ENCODE measurements around the gene NAV3. TPM values are rescaled to one million over a fixed set of nuclear protein-coding genes. Genes with fewer than 3 reads are reported as not detected.

Gene NAV3
- total RNA-seq, 2 donors from 2014 or later: not detected

DNA sequence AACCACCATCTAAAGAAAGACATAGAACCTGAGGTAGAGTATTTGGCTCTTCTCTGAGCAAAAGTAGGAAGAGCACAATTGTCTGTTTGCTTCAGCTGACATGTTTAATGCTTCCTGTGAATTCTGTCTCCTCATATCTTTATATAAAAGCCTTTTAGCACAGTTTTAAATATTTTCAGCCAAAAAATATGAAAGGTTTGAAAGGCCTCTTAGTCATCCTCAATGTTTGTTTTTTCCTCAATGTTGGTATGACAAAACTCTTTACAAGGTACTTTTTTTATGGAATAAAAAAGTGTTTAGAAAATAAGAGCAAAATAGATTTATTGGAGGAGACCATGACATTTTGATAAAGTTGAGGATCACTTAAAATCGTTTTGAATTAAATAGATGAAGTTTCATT lies 360.9 kb downstream of the NAV3 start:
- Mint-ChIP-seq H3K36me3 (no peaks in the 10 kb centered on the region), H3K9me3 (peaks cover 17 to 19% of the 10 kb centered on the region in 2 donors), H3K27ac (no peak overlapping the region)
- DNase-seq (ENCODE audit: low spot score in 2 of 2) (no peak), ATAC-seq (no peak)

DNA sequence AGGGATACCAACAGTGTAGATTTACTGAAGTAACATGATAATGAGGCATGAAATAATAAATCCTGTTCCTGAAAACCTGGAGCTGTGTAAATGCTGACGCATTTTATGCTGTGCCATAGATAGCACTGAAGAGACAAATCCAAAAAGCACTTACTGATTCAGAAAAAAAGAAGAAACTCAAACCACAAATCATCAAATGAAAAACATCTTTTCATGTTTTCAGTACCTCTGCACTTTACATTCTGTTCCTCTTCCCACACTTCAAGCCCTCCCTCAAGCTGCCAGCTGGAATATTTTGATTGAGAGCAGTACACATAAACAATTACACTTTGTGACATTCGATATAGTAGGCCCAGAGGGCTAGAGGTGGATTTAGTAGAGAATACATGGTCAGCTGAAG lies 362.3 kb downstream of the NAV3 start:
- Mint-ChIP-seq H3K27ac (no peak overlapping the region), H3K9me3 (peaks cover 17 to 19% of the 10 kb centered on the region in 2 donors)

GRCh38 chr12:78194448-78194847 lies 363.8 kb downstream of the NAV3 start:
- Mint-ChIP-seq H3K9me3 (peaks cover 17 to 19% of the 10 kb centered on the region in 2 donors), H3K36me3 (no peaks in the 10 kb centered on the region), H3K27ac (no peak overlapping the region)
- DNase-seq (ENCODE audit: low spot score in 2 of 2): no peak
- ATAC-seq: no peak

More for the DNA sequence above, 362.3 kb downstream of the NAV3 start:
- ATAC-seq (no peak), DNase-seq (ENCODE audit: low spot score in 2 of 2) (no peak)
- H3K36me3 Mint-ChIP-seq: no peaks in the 10 kb centered on the region

- DNase-seq (ENCODE audit: low spot score in 2 of 2) (no peak), ATAC-seq (no peak)
- H3K27ac Mint-ChIP-seq: no peak overlapping the region
- no peaks in the 10 kb centered on the region for H3K36me3 Mint-ChIP-seq
- H3K9me3 Mint-ChIP-seq: peaks cover 19 to 22% of the 10 kb centered on the region in 2 donors
These were observed 368.2 kb downstream of the NAV3 start for GRCh38 chr12:78198896-78199295.

DNA sequence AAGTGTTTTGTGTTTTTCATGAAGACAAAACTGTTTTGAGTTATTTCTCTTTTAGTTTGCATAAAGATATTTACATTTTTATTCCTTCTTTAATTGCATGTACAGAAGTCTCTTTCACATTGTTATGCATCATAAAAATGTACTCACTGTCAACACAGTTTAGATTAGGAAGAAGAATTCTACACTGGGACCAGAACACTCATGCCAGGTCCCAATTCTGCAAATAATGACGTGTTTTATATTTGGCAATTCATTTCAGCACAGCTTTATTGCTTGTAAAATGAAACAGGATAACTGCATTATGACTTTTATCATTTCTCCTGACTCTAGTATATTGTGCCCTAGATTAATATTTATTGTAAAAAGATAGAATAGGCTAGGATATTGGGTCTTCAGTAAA lies 369.2 kb downstream of the NAV3 start:
- ATAC-seq (no peak), DNase-seq (ENCODE audit: low spot score in 2 of 2) (no peak)
- Mint-ChIP-seq H3K9me3 (peaks cover 10 to 16% of the 10 kb centered on the region in 2 donors), H3K27ac (no peak overlapping the region), H3K36me3 (no peaks in the 10 kb centered on the region)

- H3K36me3 Mint-ChIP-seq: no peaks in the 10 kb centered on the region
- DNase-seq (ENCODE audit: low spot score in 2 of 2) (no peak), ATAC-seq (no peak)
- no peak overlapping the region for H3K27ac Mint-ChIP-seq
- peaks cover 23% of the 10 kb centered on the region in 2 donors for H3K9me3 Mint-ChIP-seq
These were observed 374.2 kb downstream of the NAV3 start for GRCh38 chr12:78204926-78205325.

DNA sequence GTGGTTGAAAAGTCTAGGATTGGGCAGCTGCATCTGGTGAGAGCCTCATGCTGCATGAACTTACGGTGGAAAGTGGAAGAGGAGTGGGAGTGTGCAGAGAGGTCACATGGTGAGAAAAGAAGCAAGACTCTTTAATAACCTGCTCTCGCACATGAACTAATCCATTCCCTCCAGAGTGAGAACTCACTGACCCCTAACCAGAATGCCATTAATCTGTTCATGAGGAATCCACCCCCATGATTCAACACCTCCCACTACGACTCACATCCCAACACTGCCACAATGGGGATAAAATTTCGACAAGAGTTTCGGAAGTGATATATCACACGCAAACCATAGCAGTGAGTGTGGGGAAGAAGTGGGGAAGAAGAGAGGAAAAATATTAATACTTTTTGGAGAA lies 377.4 kb downstream of the NAV3 start:
- H3K36me3 Mint-ChIP-seq: no peaks in the 10 kb centered on the region
- no peak for DNase-seq (ENCODE audit: low spot score in 2 of 2)
- H3K9me3 Mint-ChIP-seq: peaks cover 17 to 19% of the 10 kb centered on the region in 2 donors
- H3K27ac Mint-ChIP-seq: no peak overlapping the region
- ATAC-seq: no peak

DNA sequence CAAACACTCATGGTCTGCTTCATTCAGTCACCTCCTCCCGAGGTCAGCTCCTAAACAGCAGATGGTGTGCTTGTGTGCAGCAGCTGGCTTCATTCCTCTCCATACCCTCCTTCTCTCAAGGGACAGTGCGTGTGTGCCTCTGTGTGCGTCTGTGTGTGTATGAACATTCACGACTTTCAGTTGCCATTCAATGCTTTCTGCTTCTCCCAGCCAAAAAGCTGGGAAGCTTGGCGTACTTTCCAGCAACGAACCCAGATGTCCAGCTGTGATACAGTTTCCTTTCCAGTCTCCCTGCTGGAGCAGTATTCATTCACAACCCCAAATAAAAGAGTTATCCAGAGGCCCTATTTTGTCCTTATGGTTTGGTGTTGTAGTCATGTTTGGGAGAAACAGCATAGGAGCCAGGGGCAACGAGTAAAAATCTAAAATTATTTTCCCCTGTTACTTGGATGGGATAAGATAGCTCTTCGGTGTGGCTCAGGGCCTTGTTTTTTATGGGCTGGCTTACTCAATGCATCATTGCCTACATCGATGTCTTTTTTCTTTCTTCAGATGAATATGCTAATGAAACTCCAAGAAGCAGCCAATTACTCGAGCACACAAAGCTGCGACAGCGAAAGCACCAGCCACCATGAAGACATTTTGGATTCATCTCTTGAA lies 379.3 kb downstream of the NAV3 start:
- Mint-ChIP-seq H3K27ac (no peak overlapping the region), H3K36me3 (no peaks in the 10 kb centered on the region), H3K9me3 (peaks cover 12 to 19% of the 10 kb centered on the region in 2 donors)
- ATAC-seq (no peak), DNase-seq (ENCODE audit: low spot score in 2 of 2) (no peak)

- H3K36me3 Mint-ChIP-seq: no peaks in the 10 kb centered on the region
- peaks cover 12 to 19% of the 10 kb centered on the region in 2 donors for H3K9me3 Mint-ChIP-seq
- no peak for DNase-seq (ENCODE audit: low spot score in 2 of 2)
- H3K27ac Mint-ChIP-seq: no peak overlapping the region
- ATAC-seq: no peak
These were observed 379.8 kb downstream of the NAV3 start for GRCh38 chr12:78210506-78210860.

DNA sequence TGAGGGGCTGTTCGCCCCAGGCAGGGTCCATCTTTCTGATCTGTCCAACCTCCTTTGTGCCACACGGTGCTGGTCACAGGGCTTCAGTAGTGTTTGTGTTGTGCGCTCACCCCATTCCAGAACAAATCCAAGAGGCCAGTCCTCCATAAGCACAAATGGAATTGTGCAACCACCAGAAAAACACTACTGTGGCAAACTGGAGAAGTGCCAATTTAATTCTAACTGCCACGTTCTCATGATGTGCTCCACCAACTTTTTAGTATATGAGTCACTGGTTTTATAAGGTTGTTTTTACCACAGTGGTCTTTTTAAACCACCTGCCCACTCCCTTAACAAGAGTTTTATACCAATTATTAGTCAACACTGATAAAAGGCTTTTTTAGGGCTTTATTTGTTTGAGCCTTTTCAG lies 380.2 kb downstream of the NAV3 start:
- Mint-ChIP-seq H3K36me3 (no peaks in the 10 kb centered on the region), H3K27ac (no peak overlapping the region)
- ATAC-seq: no peak

GRCh38 chr12:78220811-78221210 lies 390.1 kb downstream of the NAV3 start:
- ATAC-seq (no peak), DNase-seq (ENCODE audit: low spot score in 2 of 2) (no peak)
- Mint-ChIP-seq H3K27ac (no peak overlapping the region), H3K9me3 (peaks cover 0 to 12% of the 10 kb centered on the region in 2 donors), H3K36me3 (no peaks in the 10 kb centered on the region)

More for the DNA sequence above, 380.2 kb downstream of the NAV3 start:
- peaks cover 12 to 19% of the 10 kb centered on the region in 2 donors for H3K9me3 Mint-ChIP-seq
- DNase-seq (ENCODE audit: low spot score in 2 of 2): no peak

- Mint-ChIP-seq H3K9me3 (peaks cover 0 to 12% of the 10 kb centered on the region in 2 donors), H3K27ac (no peak overlapping the region), H3K36me3 (no peaks in the 10 kb centered on the region)
- ATAC-seq (no peak), DNase-seq (ENCODE audit: low spot score in 2 of 2) (no peak)
These were observed 393.5 kb downstream of the NAV3 start for GRCh38 chr12:78224154-78224553.

DNA sequence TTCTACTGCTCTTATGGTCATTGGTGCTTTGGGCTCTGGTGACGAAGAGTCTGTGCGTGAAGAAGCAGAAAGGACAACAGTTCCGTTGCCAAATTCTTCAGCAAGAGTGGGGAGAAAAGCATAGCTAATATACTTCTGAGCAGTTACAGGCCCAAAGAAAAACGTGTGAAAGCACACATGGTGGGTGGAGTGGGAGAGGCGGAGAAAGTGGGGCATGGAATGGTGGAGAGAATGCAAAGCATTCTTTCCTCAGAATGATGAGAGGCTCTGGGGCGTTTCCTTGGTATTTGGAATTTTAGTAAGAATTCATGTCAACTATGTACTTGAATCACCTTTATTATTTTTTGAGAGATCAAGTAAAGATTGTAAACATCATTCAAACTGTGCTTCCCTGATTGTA lies 396.1 kb downstream of the NAV3 start:
- Mint-ChIP-seq H3K27ac (no peak overlapping the region), H3K36me3 (peaks cover 0 to 5% of the 10 kb centered on the region in 2 donors), H3K9me3 (peaks cover 0 to 16% of the 10 kb centered on the region in 2 donors)
- DNase-seq (ENCODE audit: low spot score in 2 of 2) (no peak), ATAC-seq (no peak)

GRCh38 chr12:78229591-78230101 lies 399.0 kb downstream of the NAV3 start:
- peaks cover 0 to 5% of the 10 kb centered on the region in 2 donors for H3K36me3 Mint-ChIP-seq
- ATAC-seq (peak in 1 of 2 donors; percentile 53), DNase-seq (ENCODE audit: low spot score in 2 of 2) (peak in 1 of 2 donors; percentile 20)
- H3K9me3 Mint-ChIP-seq: peaks cover 0 to 7% of the 10 kb centered on the region in 2 donors
- H3K27ac Mint-ChIP-seq: no peak overlapping the region

GRCh38 chr12:78232756-78233155 lies 402.1 kb downstream of the NAV3 start:
- ATAC-seq: no peak
- no peak overlapping the region for H3K27ac Mint-ChIP-seq
- peaks cover 0 to 5% of the 10 kb centered on the region in 2 donors for H3K36me3 Mint-ChIP-seq
- peaks cover 0 to 11% of the 10 kb centered on the region in 2 donors for H3K9me3 Mint-ChIP-seq
- DNase-seq (ENCODE audit: low spot score in 2 of 2): no peak

DNA sequence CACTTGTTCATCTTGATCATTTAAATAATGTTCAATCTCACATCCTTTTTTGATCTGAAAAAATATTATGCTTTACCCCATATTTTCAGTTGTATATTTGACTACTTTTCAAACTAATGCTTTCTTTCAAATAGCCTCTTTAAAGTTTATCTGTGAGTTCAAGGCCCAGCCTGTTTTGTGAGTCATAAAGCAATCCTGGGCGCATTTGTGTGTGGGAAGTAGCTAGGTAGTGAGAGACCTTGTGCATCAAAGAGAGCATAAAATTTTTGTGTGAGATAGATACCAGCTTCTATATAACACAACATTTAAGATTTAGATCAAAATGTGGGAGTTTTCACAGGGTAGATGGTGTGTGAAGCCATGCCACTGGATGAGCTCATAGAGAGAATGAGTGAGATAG lies 405.6 kb downstream of the NAV3 start:
- no peaks in the 10 kb centered on the region for H3K36me3 Mint-ChIP-seq
- ATAC-seq (no peak), DNase-seq (ENCODE audit: low spot score in 2 of 2) (no peak)
- peaks cover 8 to 11% of the 10 kb centered on the region in 2 donors for H3K9me3 Mint-ChIP-seq
- no peak overlapping the region for H3K27ac Mint-ChIP-seq

DNA sequence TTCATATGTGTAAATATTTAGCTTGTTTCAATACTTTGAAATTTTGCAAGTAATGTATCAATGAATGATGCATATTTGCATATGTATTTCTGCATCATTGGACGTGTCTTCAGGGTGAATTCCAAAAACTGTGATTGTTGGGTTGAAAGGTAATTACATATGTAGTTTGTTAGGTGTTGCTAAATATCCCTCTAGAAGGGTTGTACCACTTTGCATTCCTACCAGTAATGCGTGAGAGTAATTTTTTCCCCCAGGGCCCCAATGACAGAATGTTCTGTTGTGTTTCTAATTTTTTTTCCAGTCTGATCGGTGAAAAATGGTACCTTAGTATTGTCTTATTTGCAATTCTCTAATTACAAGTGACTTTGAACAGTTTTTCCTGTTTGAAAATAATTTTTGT lies 408.9 kb downstream of the NAV3 start:
- no peak overlapping the region for H3K27ac Mint-ChIP-seq
- no peak for DNase-seq (ENCODE audit: low spot score in 2 of 2)
- no peaks in the 10 kb centered on the region for H3K36me3 Mint-ChIP-seq
- no peak for ATAC-seq
- H3K9me3 Mint-ChIP-seq: peaks cover 10 to 18% of the 10 kb centered on the region in 2 donors

GRCh38 chr12:78240827-78241226 lies 410.1 kb downstream of the NAV3 start:
- no peak overlapping the region for H3K27ac Mint-ChIP-seq
- peaks cover 10 to 11% of the 10 kb centered on the region in 2 donors for H3K9me3 Mint-ChIP-seq
- ATAC-seq: no peak
- H3K36me3 Mint-ChIP-seq: no peaks in the 10 kb centered on the region
- DNase-seq (ENCODE audit: low spot score in 2 of 2): no peak
